Measurements from ENCODE around the gene BMPER.

Gene BMPER

DNA sequence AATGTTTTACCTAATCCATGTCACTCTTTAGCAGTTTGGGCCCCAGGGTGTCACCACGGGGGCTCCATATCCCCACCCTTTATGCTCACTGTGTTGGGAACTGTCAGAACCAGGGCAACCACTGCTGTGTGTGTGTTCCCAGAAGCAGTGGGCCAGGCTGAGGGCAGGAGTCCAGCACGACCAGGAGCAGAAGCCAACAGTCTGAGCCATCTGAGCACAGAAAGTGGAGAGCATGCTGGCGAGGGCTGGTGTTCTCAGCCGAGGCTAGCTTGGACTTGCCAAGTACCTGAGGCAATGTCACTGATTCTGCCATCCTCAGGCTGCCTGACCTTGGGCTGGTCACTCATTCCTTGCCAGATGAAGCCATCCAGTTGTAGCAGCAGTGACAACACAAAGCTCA, 285.0 kb downstream of the BMPER start:
- POLR2A ChIA-PET: no interaction called here
- TF ChIP-seq, protein P1, sequence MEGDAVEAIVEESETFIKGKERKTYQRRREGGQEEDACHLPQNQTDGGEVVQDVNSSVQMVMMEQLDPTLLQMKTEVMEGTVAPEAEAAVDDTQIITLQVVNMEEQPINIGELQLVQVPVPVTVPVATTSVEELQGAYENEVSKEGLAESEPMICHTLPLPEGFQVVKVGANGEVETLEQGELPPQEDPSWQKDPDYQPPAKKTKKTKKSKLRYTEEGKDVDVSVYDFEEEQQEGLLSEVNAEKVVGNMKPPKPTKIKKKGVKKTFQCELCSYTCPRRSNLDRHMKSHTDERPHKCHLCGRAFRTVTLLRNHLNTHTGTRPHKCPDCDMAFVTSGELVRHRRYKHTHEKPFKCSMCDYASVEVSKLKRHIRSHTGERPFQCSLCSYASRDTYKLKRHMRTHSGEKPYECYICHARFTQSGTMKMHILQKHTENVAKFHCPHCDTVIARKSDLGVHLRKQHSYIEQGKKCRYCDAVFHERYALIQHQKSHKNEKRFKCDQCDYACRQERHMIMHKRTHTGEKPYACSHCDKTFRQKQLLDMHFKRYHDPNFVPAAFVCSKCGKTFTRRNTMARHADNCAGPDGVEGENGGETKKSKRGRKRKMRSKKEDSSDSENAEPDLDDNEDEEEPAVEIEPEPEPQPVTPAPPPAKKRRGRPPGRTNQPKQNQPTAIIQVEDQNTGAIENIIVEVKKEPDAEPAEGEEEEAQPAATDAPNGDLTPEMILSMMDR (IDR thresholded peaks at IDR 0.05; ENCODE audit: control extremely low read depth, extremely low read depth, low read depth, missing control alignments): no peak
- no peak for DNase-seq (ENCODE audit: extremely low spot score)
- CTCF ChIA-PET: no interaction called here

DNA sequence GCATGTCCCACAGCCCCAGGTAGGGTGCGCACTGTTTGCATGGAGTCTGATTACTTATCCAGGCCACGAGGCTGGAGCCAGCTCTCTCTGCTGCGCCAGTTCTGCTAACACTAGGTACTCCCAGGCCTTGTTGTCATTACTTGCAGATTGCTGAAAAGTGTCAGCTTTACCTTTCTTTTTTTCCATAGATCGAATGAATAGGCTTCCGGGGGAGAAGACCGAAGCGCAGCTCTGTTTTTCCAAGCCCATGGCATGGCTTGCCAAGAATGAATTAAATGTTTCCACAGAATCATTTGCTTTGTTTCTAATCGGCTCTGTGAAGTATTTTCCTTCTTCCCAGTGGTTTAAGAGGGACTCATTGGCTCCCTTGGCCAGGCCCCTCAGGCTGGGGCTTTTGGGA, 285.8 kb downstream of the BMPER start:
- no peak for DNase-seq (ENCODE audit: extremely low spot score)
- ChIA-PET CTCF (no interaction called here), POLR2A (no interaction called here)
- TF ChIP-seq, protein P1 (IDR thresholded peaks at IDR 0.05; ENCODE audit: control extremely low read depth, extremely low read depth, low read depth, missing control alignments): no peak

GRCh38 chr7:34191771-34192479, 286.6 kb downstream of the BMPER start:
- ChIA-PET CTCF (no interaction called here), POLR2A (no interaction called here)
- TF ChIP-seq, protein P1 (IDR thresholded peaks at IDR 0.05; ENCODE audit: control extremely low read depth, extremely low read depth, low read depth, missing control alignments): no peak
- no peak for DNase-seq (ENCODE audit: extremely low spot score)

GRCh38 chr7:34192906-34193305, 287.6 kb downstream of the BMPER start:
- TF ChIP-seq, protein P1 (IDR thresholded peaks at IDR 0.05; ENCODE audit: control extremely low read depth, extremely low read depth, low read depth, missing control alignments): no peak
- POLR2A ChIA-PET: no interaction called here
- CTCF ChIA-PET: no interaction called here
- no peak for DNase-seq (ENCODE audit: extremely low spot score)

- no peak for DNase-seq (ENCODE audit: extremely low spot score)
- ChIA-PET POLR2A (no interaction called here), CTCF (interaction anchor here (1.5 kb wide), 1 partner anchor 12 kb away, joined by 4 read pairs; no protein-coding TSS in a partner anchor)
- TF ChIP-seq, protein P1 (IDR thresholded peaks at IDR 0.05; ENCODE audit: control extremely low read depth, extremely low read depth, low read depth, missing control alignments): no peak
These were observed 292.9 kb downstream of the BMPER start for GRCh38 chr7:34198231-34198641.
